Hindlimb muscle (tissue), 1 donor: ENCODE results near the gene MAX. TPM values are rescaled to one million over a fixed set of nuclear protein-coding genes. Genes with fewer than 3 reads are reported as not detected.
"Not testable (repeated sequence)": the region's sequence is repeated elsewhere in the genome, so short reads cannot be mapped to it uniquely, and the experiment has no call there.

Experiments
- DNase-seq: peaks from one replicate; pipeline ENCODE4 v3.0.0-alpha.2; 2013
- polyA plus RNA-seq: library from polyadenylated mRNA; unstranded; fragments of 120-200 nt; gene quantifications from one replicate; pipeline ENCODE4 v1.2.1, GENCODE V29; 2013; ENCODE audit not compliant: insufficient read length

Gene MAX
- polyA plus RNA-seq, 1 donor, result 37.1 TPM

DNA sequence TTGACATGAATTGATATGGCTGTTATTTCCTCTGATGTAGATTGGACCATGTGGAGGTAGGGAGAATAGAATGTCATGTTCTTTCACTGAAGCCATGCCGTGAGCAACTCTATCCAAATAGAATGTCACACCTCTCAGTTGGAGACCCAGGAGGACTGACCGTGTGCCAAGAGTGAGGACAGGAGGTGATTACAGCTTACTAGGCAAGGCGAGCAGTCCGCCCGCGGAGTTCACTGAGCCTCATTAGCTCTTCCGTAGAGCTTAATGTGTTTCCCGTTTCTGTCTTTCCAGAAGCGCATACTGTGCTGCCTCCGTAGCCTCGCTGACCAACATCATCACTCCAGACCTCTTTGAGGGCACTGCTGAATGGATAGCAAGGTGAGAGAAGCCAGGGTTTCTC is 70.0 kb downstream of the MAX start:
- DNase-seq, result no peak

DNA sequence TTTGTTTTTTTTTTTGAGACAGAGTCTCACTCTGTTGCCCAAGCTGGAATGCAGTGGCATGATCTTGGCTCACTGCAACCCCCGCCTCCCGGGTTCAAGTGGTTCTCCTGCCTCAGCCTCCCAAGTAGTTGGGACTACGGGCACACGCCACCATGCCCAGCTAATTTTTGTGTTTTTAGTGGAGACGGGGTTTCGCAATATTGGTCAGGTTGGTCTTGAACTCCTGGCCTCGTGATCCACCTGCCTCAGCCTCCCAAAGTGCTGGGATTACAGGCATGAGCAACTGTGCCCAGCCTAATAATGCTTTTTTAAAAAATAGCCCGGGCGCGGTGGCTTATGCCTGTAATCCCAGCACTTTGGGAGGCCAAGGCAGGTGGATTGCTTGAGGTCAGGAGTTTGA is 71.0 kb downstream of the MAX start:
- not testable (repeated sequence) for DNase-seq

DNA sequence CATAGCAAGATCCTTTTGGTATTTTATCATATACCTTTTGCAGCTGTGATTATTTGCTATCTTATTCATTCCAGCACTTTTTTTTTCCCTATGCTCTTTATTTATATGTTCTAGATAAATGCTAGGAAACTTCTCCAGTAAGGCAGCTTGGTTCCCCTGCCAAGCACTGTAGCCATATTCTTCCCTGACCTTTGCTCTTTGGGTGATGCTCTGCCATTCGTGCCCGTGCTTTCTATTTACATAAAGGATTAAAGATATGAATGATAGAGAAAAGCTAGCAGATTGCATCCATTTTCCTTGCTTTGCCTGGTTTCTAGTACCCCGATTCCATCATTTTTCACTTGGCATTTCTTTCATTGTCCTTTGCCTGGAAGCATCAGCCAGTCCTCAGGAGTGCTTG is 73.4 kb downstream of the MAX start:
- DNase-seq, result no peak

DNA sequence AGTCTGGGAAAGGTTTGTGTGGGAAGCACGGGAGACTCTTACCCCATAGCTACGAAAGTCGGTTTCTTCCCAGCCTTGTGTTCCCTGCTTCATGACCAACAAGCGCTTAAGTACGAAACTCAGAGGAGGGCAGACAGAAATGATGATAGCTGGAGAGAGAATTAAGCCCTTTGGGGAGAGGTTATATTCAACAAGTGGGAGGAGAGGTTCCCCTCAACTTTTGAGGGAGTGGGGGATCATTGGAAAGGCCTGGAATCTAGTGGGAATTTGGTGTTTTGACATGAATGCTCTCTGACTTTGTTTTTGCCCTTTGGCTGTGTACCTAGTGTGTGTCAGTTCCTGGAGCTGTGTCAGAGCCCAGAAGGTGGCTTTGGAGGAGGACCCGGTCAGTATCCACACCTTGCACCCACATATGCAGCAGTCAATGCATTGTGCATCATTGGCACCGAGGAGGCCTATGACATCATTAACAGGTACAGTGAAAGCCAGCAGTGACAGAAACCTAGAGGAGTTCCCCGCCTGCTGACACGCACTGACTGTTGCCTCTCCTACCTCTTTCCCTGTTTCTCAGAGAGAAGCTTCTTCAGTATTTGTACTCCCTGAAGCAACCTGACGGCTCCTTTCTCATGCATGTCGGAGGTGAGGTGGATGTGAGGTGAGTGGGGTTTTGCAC is 75.1 kb downstream of the MAX start:
- DNase-seq, result no peak

DNA sequence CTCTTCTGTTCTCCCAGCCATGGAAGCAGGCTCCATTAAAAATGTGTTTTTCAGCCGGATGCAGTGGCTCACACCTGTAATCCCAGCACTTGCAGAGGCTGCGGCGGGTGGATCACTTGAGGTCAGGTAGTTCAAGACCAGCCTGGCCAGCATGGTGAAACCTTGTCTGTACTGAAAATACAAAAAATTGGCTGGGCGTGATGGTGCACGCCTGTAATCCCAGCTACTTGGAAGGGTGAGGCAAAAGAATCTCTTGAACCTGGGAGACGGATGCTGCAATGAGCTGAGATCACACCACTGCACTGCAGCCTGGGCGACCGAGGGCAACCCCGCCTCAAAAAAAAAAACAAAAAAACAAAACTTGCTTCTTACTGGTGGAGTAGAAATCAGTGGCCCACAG is 75.8 kb downstream of the MAX start:
- DNase-seq, result no peak

DNA sequence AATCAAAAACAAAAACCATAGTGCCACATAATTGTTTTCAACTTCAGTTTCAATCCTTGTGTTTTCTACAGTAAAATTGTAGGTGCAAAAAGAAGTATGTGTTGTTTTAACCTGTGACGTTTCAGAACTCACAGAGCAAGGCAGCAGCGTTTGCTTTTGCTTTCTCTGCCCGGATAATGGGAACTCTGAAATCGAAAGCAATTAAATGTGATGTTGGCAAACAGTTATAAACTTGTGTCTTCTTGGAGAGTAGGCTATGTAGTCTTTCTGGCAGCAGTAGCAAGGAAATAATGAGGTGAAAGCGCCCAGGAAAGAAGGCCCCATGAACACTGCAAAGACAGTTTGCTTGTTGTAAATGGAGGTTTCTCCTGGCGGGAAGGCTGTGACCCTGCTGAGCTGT is 76.5 kb downstream of the MAX start:
- no peak for DNase-seq

Other genes with a start within 250 kb of the MAX start
- 215 TPM for gene SPTB, start 222.6 kb downstream of the MAX start, polyA plus RNA-seq
- 38.7 TPM for gene CHURC1, start 188.1 kb downstream of the MAX start, polyA plus RNA-seq
- gene GPX2, start 159.8 kb downstream of the MAX start, polyA plus RNA-seq, result 0.67 TPM
- 35.3 TPM for gene RAB15, start 130.2 kb downstream of the MAX start, polyA plus RNA-seq
- 23.9 TPM for gene FNTB, start 115.6 kb downstream of the MAX start, polyA plus RNA-seq